H1 (cell line): ENCODE data around the gene USP26. TPM values are rescaled to one million over a fixed set of nuclear protein-coding genes. Genes with fewer than 3 reads are reported as not detected.

Source experiments
- CTCF ChIA-PET: fragments of 300-600 bp; sonication (Branson Sonifier 250); formaldehyde crosslinking; loops from one replicate; lab custom pipeline; 2021; ENCODE audit not compliant: partially characterized antibody; lab: Charles Lee
- POLR2A ChIA-PET: fragments of 300-600 bp; sonication (Branson Sonifier 250); formaldehyde crosslinking; loops from one replicate; lab custom pipeline; 2021; ENCODE audit warnings: inconsistent platforms; ENCODE audit not compliant: partially characterized antibody; lab: Charles Lee
- DNase-seq, 2 experiments: peaks; one replicate each; pipeline versions ENCODE4 v3.0.0 to v3.0.0-alpha.2; 2010 to 2022; ENCODE audit warnings: low spot score in 2 of 2, low read depth in 1 of 2, mixed read lengths in 1 of 2
- FAIRE-seq: peaks from 2 replicates; lab custom pipeline; 2011; peaks lifted over from hg19 to GRCh38; lab: Jason Lieb, UNC
- H2AFZ ChIP-seq: 2 replicates; pipeline ENCODE4 v1.8.1; 2012; ENCODE audit warnings: low read length, inconsistent platforms
- H2AK5ac ChIP-seq: 2 replicates; pipeline ENCODE4 v1.6.1; 2013; ENCODE audit warnings: low read depth, low read length
- H2BK120ac ChIP-seq: replicated peaks from 2 replicates; pipeline ENCODE3; 2013; ENCODE audit warnings: low read depth, low read length, inconsistent platforms
- H2BK12ac ChIP-seq: 2 replicates; pipeline ENCODE4 v1.6.1; 2013; ENCODE audit warnings: low read depth, low read length
- H2BK15ac ChIP-seq: 2 replicates; pipeline ENCODE4 v1.6.1; 2013; ENCODE audit warnings: low read length
- H2BK20ac ChIP-seq: 2 replicates; pipeline ENCODE4 v1.6.1; 2013; ENCODE audit warnings: low read length
- H2BK5ac ChIP-seq: 2 replicates; pipeline ENCODE4 v1.6.1; 2013; ENCODE audit warnings: low read depth, low read length
- H3K14ac ChIP-seq: 2 replicates; pipeline ENCODE4 v1.6.1; 2013; ENCODE audit warnings: inconsistent platforms; ENCODE audit not compliant: insufficient read length
- H3K18ac ChIP-seq: 2 replicates; pipeline ENCODE4 v1.6.1; 2013; ENCODE audit warnings: low read length; ENCODE audit errors: extremely low read depth
- H3K23ac ChIP-seq: 2 replicates; pipeline ENCODE4 v1.6.1; 2013; ENCODE audit warnings: inconsistent platforms; ENCODE audit not compliant: insufficient read length
- H3K23me2 ChIP-seq: 2 replicates; pipeline ENCODE4 v1.6.1; 2013; ENCODE audit warnings: low read depth, low read length
- H3K27ac ChIP-seq: 2 replicates; pipeline ENCODE4 v1.6.1; 2011; ENCODE audit warnings: low read depth, low read length, inconsistent platforms
- H3K27me3 ChIP-seq, 4 experiments: replicated peaks in 1 of 4; 1 replicate in 1 of 4; 2 replicates in 3 of 4; pipeline versions ENCODE4 v1.6.1 to v1.8.1; 2011 to 2013; ENCODE audit warnings: low read length in 3 of 4, mild to moderate bottlenecking in 3 of 4, inconsistent platforms in 2 of 4, mixed read lengths in 2 of 4, moderate library complexity in 1 of 4; ENCODE audit not compliant: control insufficient read depth in 3 of 4, insufficient read depth in 3 of 4; ENCODE audit errors: extremely low read depth in 1 of 4
- H3K36me3 ChIP-seq, 4 experiments: 2 replicates each; pipeline versions ENCODE4 v1.6.1 to v1.8.1; 2011 to 2013; ENCODE audit warnings: mild to moderate bottlenecking in 4 of 4, low read length in 3 of 4, moderate library complexity in 2 of 4, control low read depth in 1 of 4, inconsistent platforms in 1 of 4; ENCODE audit not compliant: insufficient read depth in 4 of 4, control insufficient read depth in 2 of 4
- H3K4ac ChIP-seq: replicated peaks from 2 replicates; pipeline ENCODE3; 2013; ENCODE audit warnings: low read length, low read depth, mixed read lengths, inconsistent platforms; ENCODE audit not compliant: insufficient read length
- H3K4me1 ChIP-seq, 4 experiments: replicated peaks in 1 of 4; 1 replicate in 1 of 4; 2 replicates in 3 of 4; pipeline versions ENCODE4 v1.6.1 to v1.8.1; 2011 to 2013; ENCODE audit warnings: low read length in 3 of 4, inconsistent platforms in 2 of 4, mixed read lengths in 1 of 4; ENCODE audit not compliant: insufficient read depth in 4 of 4, control insufficient read depth in 3 of 4
- H3K4me2 ChIP-seq, 2 experiments: 2 replicates each; pipeline versions ENCODE4 v1.6.1 to v1.8.1; 2011 to 2013; ENCODE audit warnings: low read depth in 2 of 2, low read length in 2 of 2, control low read depth in 1 of 2, inconsistent platforms in 1 of 2, mild to moderate bottlenecking in 1 of 2; ENCODE audit not compliant: insufficient read depth in 1 of 2
- H3K4me3 ChIP-seq, 4 experiments: fragments of 200-600, 300-600 bp in 1 of 4; sonication (generic), shearing (Covaris generic), sonication (Bioruptor Twin) in 1 of 4; 2 replicates each; pipeline versions ENCODE4 v1.5.1 to v1.8.1; 2011 to 2016; ENCODE audit warnings: low read length in 4 of 4, low read depth in 3 of 4, control low read depth in 2 of 4, inconsistent platforms in 2 of 4, mild to moderate bottlenecking in 2 of 4, mixed read lengths in 1 of 4, moderate library complexity in 1 of 4; ENCODE audit not compliant: insufficient read depth in 2 of 4; ENCODE audit errors: extremely low read depth in 1 of 4
- H3K56ac ChIP-seq: replicated peaks from 2 replicates; pipeline ENCODE3; 2013; ENCODE audit warnings: low read depth, mild to moderate bottlenecking, mixed read lengths, low read length, inconsistent platforms; ENCODE audit not compliant: insufficient read length
- H3K79me1 ChIP-seq: 2 replicates; pipeline ENCODE4 v1.6.1; 2013; ENCODE audit warnings: low read depth, low read length, control low read depth
- H3K79me2 ChIP-seq, 2 experiments: 2 replicates each; pipeline versions ENCODE4 v1.6.1 to v1.8.1; 2012 to 2013; ENCODE audit warnings: low read length in 2 of 2, mild to moderate bottlenecking in 2 of 2, inconsistent platforms in 1 of 2; ENCODE audit not compliant: insufficient read depth in 2 of 2, control insufficient read depth in 1 of 2
- H3K9ac ChIP-seq, 4 experiments: replicated peaks in 1 of 4; 1 replicate in 1 of 4; 2 replicates in 3 of 4; pipeline versions ENCODE4 v1.6.1 to v1.8.1; 2011 to 2013; ENCODE audit warnings: low read depth in 3 of 4, low read length in 3 of 4, control low read depth in 2 of 4, mild to moderate bottlenecking in 2 of 4, moderate library complexity in 2 of 4, inconsistent platforms in 1 of 4; ENCODE audit errors: extremely low read depth in 1 of 4
- H3K9me3 ChIP-seq, 2 experiments: 2 replicates each; pipeline versions ENCODE4 v1.6.1 to v1.8.1; 2012 to 2013; ENCODE audit warnings: mild to moderate bottlenecking in 2 of 2, moderate library complexity in 2 of 2, control low read depth in 1 of 2, inconsistent platforms in 1 of 2, low read depth in 1 of 2, low read length in 1 of 2, mixed read lengths in 1 of 2; ENCODE audit not compliant: insufficient read depth in 2 of 2
- H4K20me1 ChIP-seq, 2 experiments: replicated peaks in 1 of 2; 2 replicates each; pipeline versions ENCODE3 to v1.8.1; 2011 to 2013; ENCODE audit warnings: inconsistent platforms in 2 of 2, low read length in 2 of 2, mild to moderate bottlenecking in 1 of 2; ENCODE audit not compliant: insufficient read depth in 2 of 2, control insufficient read depth in 1 of 2
- H4K5ac ChIP-seq: 2 replicates; pipeline ENCODE4 v1.6.1; 2013; ENCODE audit warnings: low read length, low read depth, mixed read lengths, inconsistent platforms; ENCODE audit not compliant: insufficient read length
- H4K8ac ChIP-seq: 2 replicates; pipeline ENCODE4 v1.8.0; 2013; ENCODE audit warnings: mild to moderate bottlenecking, moderate library complexity, low read length, inconsistent platforms; ENCODE audit not compliant: insufficient read depth; ENCODE audit errors: extremely low read depth
- H4K91ac ChIP-seq: replicated peaks from 2 replicates; pipeline ENCODE3; 2013; ENCODE audit warnings: low read length, mixed read lengths, inconsistent platforms; ENCODE audit not compliant: insufficient read length
- ASH2L ChIP-seq: fragments of 200-600, 300-600 bp; sonication (generic); IDR thresholded peaks from one replicate; pipeline ENCODE4 v1.7.1; 2017; ENCODE audit warnings: low read length
- BACH1 ChIP-seq: IDR thresholded peaks from 2 replicates; pipeline ENCODE4 v1.6.1; 2012; ENCODE audit warnings: low read length, improper control_type of control experiment
- CHD2 ChIP-seq: IDR thresholded peaks from 2 replicates; pipeline ENCODE4 v1.6.1; 2012; ENCODE audit warnings: low read length, improper control_type of control experiment
- MAFK ChIP-seq: IDR thresholded peaks from 2 replicates; pipeline ENCODE4 v1.6.1; 2012; ENCODE audit warnings: low read depth, mild to moderate bottlenecking, improper control_type of control experiment, low read length
- POLR2A ChIP-seq, 2 experiments: IDR thresholded peaks; 1 replicate in 1 of 2; 2 replicates in 1 of 2; pipeline ENCODE4 v1.6.1; 2011; ENCODE audit warnings: low read depth in 2 of 2, low read length in 2 of 2, mild to moderate bottlenecking in 2 of 2; ENCODE audit errors: control extremely low read depth in 1 of 2
- RFX5 ChIP-seq: IDR thresholded peaks from 2 replicates; pipeline ENCODE4 v1.6.1; 2011; ENCODE audit warnings: low read depth, low read length, improper control_type of control experiment, borderline replicate concordance
- RNF2 ChIP-seq: fragments of 200-900, 300-1000 bp; sonication (generic); IDR thresholded peaks from 2 replicates; pipeline ENCODE4 v1.7.1; 2016; ENCODE audit warnings: borderline replicate concordance, low read depth, mild to moderate bottlenecking, antibody characterized with exemption, low read length; ENCODE audit not compliant: poor library complexity, severe bottlenecking; ENCODE audit errors: missing control alignments
- RXRA ChIP-seq: IDR thresholded peaks from 2 replicates; pipeline ENCODE4 v1.6.1; 2011; ENCODE audit warnings: low read depth, mild to moderate bottlenecking, low read length, moderate library complexity; ENCODE audit not compliant: insufficient read depth
- SP2 ChIP-seq: IDR thresholded peaks from 2 replicates; pipeline ENCODE4 v1.6.1; 2012; ENCODE audit warnings: mild to moderate bottlenecking, low read length, inconsistent platforms
- TCF12 ChIP-seq: IDR thresholded peaks from 2 replicates; pipeline ENCODE4 v1.6.1; 2011; ENCODE audit warnings: low read depth, mild to moderate bottlenecking, low read length
- TEAD4 ChIP-seq: IDR thresholded peaks from 2 replicates; pipeline ENCODE4 v1.6.1; 2012; ENCODE audit warnings: low read depth, low read length, inconsistent platforms, mixed read lengths
- YY1 ChIP-seq: IDR thresholded peaks from 2 replicates; pipeline ENCODE4 v1.6.1; 2011; ENCODE audit warnings: low read depth, mild to moderate bottlenecking, low read length
- WGBS, 2 experiments: shearing (Covaris generic) in 1 of 2; methylation state at CpG; one replicate each; pipeline versions ENCODE4 v1.1.6 to v1.1.7; 2013 to 2015; ENCODE audit warnings: low lambda C conversion rate in 2 of 2, mixed read lengths in 2 of 2, inconsistent platforms in 1 of 2, low coverage in 1 of 2, missing lambda C conversion rate in 1 of 2; ENCODE audit not compliant: insufficient replicate concordance in 2 of 2, insufficient coverage in 1 of 2, insufficient read length in 1 of 2; ENCODE audit errors: extremely low coverage in 1 of 2, missing lambda C conversion rate in 1 of 2; 5-methylcytosine and 5-hydroxymethylcytosine counted together
- polyA plus RNA-seq, 7 experiments: library from polyadenylated mRNA; depleted of rRNA in 3 of 7; stranded (reverse) in 5 of 7; unstranded in 2 of 7; fragments of >200 nt in 5 of 7; fragments of 200-250 nt in 2 of 7; gene quantifications; 1 replicate in 5 of 7; 2 replicates in 1 of 7; 4 replicates in 1 of 7; pipeline versions ENCODE4 v1.2.1 to v1.2.3, GENCODE V29; 2011 to 2013; ENCODE audit warnings: missing spikeins in 2 of 7, mixed read lengths in 2 of 7
- total RNA-seq: library from RNA; stranded (reverse); fragmentation: NEBNext Ultra II Directional; extraction: Animal tissue kit (Norgen Biotek cat#: 25700); gene quantifications from 2 replicates; pipeline ENCODE4 v1.2.1, GENCODE V29; 2021

USP26 gene
- total and polyA plus RNA-seq, 2 of the 8 experiments (the other 6 are each of a cell fraction or from before 2014, with no cell fraction given), result not detected

GRCh38 chrX:133081990-133082389, 14.9 kb downstream of the USP26 start:
- FAIRE-seq (no peak), DNase-seq (no peak)
- Histone ChIP-seq H4K91ac (no peak overlapping the region), H3K4me1 (no peaks in the 10 kb centered on the region), H4K20me1 (no peaks in the 10 kb centered on the region), H3K14ac (no peak overlapping the region), H3K23ac (no peak overlapping the region), H3K27ac (no peak overlapping the region), H2BK15ac (no peak overlapping the region), H3K27me3 (no peaks in the 10 kb centered on the region), H2AFZ (no peak overlapping the region), H3K9ac (no peak overlapping the region), H4K8ac (no peak overlapping the region), H3K79me1 (no peaks in the 10 kb centered on the region), H2BK20ac (no peak overlapping the region), H3K36me3 (no peaks in the 10 kb centered on the region), H3K4me2 (no peak overlapping the region), H3K56ac (no peak overlapping the region), H2AK5ac (no peak overlapping the region), H3K4ac (no peak overlapping the region), H3K9me3 (no peaks in the 10 kb centered on the region), H2BK120ac (no peak overlapping the region), H3K79me2 (no peaks in the 10 kb centered on the region), H2BK5ac (no peak overlapping the region), H3K4me3 (no peak overlapping the region), H4K5ac (no peak overlapping the region), H2BK12ac (no peak overlapping the region), H3K18ac (no peak overlapping the region), H3K23me2 (no peaks in the 10 kb centered on the region)
- CTCF ChIA-PET, result interaction anchor here (1.4 kb wide), 1 partner anchor 36 kb away, joined by 4 read pairs; no protein-coding TSS in a partner anchor
- TF ChIP-seq CHD2 (no peak), YY1 (no peak), RXRA (no peak), ASH2L (no peak), POLR2A (IDR thresholded peaks at IDR 0.05; ENCODE audit: control extremely low read depth in 1 of 2, low read depth in 2 of 2, low read length in 2 of 2) (no peak), BACH1 (no peak), RNF2 (no peak), TCF12 (no peak), TEAD4 (no peak), SP2 (no peak), RFX5 (no peak), MAFK (no peak)
- POLR2A ChIA-PET, result no interaction called here
- 87% methylated on average over 3 of the region's 3 CpGs; no CpG with 5 or more reads in 1 of the 2 experiments for WGBS, 2 experiments
